ENCODE results near the gene OR2T2.
"Not testable (repeated sequence)": the region's sequence is repeated elsewhere in the genome, so short reads cannot be mapped to it uniquely, and the experiment has no call there.

OR2T2 gene, protein sequence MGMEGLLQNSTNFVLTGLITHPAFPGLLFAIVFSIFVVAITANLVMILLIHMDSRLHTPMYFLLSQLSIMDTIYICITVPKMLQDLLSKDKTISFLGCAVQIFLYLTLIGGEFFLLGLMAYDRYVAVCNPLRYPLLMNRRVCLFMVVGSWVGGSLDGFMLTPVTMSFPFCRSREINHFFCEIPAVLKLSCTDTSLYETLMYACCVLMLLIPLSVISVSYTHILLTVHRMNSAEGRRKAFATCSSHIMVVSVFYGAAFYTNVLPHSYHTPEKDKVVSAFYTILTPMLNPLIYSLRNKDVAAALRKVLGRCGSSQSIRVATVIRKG

DNA sequence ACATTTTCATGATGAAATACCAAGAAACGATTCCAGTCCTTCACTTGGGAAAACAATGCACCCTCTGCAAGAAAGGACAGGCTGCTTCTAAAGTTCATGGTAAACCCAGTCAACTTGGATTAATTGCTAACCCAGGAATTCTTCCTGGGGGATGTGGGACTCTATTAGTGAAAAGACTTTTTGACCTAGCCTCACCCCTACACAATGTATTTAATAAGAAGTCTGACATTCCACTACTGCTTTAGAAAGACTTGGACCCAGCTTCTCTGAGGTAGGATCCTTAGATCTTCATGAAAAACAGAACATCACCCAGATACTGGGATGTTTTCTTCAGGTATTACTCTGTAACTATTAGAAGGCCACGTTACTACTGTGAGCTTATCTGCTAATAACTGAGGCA is at the start of gene OR2T2:
Gene OR2T2 (plus strand): TSS at position 239 of the 400 bp plus-strand sequence. CDS start 7,161 bp downstream, outside the sequence.
- DNase-seq = not testable (repeated sequence)

DNA sequence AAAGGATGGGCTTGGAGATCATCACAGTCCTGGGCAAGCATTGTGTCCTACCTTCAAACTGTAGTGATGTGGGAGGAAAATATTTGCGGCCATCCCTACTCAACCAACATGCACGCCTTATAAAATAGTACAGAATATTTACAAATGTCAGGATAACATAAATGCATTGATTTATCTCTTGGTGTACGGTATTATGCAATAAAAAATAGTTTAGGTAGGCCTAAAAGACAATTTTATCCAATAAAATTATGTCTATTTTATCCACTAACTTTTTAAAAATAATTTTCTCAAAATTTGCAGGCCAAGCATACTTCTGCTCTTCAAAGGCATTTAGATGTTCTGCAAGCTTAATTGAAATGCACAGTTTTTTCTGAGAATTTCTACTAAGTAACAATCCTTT is 42.7 kb upstream of the OR2T2 start, which contains the start of gene OR2T1:
Gene OR2T1 (plus strand): TSS at position 301 of the 400 bp plus-strand sequence. CDS start 3,100 bp downstream, outside the sequence.
- no peak for DNase-seq

DNA sequence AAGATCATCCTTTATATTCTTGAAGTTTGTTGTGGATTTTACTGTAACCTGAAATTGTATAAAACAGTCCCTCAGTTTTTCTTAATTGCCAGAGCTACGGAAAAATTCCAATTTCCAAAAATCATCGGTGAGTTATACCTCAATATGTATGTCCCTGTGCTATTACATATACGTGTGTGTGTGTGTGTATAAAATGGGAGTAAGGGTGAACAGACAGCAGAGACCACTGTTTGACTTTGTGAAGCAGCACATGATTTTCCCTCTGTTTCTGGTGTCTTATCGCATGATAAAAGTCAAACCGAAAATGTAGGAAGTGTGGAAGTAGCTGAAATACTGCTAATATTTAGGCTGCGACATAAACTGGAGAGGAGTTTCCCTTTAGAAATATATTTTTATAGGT is 41.4 kb upstream of the OR2T2 start:
- peak; percentile 7 for DNase-seq

DNA sequence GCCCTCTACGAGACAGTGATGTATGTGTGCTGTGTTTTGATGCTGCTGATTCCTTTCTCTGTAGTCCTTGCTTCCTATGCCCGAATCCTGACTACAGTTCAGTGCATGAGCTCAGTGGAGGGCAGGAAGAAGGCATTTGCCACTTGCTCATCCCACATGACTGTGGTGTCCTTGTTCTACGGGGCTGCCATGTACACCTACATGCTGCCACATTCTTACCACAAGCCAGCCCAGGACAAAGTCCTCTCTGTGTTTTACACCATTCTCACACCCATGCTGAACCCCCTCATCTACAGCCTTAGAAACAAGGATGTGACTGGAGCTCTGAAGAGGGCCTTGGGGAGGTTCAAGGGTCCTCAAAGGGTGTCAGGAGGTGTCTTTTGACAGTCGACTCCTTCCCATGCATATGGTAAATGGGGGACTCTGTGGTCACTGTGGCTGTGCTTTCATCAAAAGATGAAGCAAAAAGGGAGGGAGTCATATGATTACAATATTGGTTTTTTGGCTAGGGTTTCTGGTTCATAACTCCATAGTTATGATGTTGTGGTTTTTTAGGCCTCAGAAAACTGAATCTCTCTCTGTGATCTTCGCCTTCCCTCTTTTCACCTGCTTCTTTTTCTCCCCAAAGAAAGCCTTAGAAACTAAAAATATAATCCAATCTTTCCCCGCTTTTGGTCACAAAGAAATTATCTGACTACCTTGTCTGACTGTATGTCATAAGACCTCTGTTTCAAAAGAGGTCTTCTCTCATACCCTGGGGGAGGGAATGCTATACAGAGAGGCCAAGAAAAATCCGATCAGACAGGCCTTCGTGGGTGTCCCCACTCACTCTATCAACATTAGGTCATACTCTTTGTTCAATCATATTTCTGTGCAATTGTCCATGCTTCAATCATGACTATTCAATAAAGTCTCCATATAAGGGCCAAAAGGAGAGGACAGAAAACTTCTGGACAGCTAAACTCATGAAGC is 38.4 kb upstream of the OR2T2 start:
- DNase-seq = no peak

DNA sequence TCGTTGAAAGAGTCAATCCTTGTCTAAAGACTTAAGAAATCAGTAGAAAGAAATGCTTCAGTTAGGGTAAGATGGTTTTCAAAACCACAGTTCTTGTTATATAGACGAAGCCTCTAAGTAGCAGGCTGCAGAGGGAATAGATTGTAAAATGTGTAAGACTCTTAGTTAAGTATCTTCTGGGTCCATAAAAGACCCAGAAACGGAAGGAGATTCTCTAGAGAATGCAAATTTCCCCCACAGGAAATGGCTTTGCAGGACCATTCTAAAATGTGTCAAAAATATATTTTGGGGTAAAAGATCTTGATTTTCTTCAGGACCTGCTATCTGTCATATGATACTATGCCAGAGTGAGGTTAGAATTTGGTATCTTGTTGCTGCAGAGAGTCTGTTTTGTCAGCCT is 29.2 kb upstream of the OR2T2 start:
- no peak for DNase-seq

DNA sequence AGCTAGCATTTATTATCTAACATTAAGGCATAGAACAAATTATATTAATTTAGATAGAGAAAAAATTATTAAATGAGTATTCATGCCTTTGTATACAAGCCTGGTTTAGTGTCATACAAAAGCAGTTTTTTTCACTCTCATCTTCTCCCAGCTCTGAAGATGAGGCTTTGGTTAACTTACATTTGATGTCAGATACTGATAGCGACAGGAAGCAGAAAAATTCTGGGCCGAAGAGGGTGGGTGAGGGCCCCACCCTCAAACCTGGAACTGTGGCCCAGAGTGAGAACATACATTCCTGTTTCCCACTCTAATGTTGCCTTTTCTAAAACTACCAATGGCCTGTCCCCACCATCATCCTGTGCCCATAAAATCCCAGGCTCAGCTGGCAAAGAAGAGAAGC is 27.6 kb upstream of the OR2T2 start:
- DNase-seq = no peak

DNA sequence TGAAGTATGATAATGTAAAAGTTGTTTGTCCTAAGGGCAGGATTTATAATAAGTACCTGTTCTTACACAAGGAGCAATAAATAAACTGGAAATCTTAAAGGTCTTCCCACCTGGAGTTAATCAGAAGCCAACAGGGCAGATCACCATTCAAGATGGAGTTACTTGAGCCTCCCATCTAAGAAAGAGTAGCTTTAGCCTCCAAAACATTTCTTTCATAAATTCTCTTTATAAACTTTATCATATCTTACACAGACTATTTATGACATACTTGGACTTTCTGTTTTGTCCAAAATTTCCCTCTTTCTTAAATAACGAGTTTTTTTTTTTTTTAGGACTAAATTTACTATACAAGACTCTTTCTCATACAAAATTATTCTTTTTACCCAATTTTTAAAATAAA is 24.1 kb upstream of the OR2T2 start:
- no peak for DNase-seq

DNA sequence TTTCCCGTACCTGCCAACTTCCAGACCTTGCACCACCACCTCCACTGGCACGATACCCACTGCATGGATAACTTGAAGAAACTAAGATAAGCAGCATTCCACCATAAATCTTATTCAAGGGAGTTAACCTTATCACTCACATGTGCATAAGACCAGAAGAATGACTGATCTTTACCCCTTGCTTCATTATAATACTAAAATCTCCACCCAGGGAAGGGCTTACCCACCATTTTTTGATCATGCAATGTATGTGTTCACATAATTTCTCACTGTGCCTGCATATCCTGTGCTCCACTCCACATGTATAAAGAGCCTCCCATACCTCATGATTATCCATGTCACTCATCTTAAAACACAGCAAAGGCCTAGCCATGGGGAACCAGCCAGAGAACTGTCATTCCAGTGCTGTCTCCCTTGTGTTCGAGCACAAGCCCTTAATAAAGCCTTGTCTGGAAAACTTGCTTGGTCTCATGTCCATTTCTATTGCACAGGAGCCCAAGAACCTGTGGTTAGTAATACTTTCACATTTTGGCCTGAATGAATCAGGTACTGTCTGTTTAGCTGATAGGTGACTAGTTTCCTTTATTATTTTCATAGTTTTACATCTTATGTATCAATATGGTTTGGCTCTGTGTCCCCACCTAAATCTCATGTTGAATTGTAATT is 17.8 kb upstream of the OR2T2 start:
- DNase-seq = not testable (repeated sequence)

DNA sequence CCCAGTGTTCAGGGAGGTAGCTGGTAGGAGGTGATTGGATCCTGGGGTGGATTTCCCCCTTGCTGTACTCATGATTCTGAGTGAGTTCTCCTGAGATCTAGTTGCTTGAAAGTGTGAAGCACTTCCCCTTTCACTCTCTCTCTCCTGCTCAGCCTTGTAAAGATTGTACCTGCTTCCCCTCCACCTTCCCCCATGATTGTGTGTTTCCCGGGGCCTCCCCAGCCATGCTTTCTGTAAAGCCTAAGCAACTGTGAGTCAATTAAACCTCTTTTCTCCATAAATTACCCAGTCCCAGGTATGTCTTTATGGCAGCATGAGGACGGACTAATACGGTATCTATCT is 17.3 kb upstream of the OR2T2 start:
- not testable (repeated sequence) for DNase-seq

DNA sequence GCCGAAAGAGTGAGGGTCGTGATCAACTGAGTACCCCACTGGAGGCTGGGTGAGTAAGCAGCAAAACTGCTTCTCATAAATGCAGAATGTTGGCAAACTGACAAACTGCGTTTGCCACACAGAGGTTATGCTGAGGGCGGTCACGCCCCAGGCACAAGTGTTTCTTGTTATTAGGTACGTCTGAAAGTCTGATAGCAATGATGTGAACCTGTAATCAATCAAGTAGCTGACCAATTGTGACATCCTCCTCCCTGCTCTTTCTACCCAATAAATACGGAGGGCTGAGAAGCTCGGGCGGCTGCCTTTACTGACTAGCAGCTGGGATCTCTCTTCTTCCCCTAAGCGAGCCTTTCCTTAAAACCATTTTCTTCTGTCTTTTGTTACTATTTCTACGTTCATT is 13.8 kb upstream of the OR2T2 start:
- not testable (repeated sequence) for DNase-seq

DNA sequence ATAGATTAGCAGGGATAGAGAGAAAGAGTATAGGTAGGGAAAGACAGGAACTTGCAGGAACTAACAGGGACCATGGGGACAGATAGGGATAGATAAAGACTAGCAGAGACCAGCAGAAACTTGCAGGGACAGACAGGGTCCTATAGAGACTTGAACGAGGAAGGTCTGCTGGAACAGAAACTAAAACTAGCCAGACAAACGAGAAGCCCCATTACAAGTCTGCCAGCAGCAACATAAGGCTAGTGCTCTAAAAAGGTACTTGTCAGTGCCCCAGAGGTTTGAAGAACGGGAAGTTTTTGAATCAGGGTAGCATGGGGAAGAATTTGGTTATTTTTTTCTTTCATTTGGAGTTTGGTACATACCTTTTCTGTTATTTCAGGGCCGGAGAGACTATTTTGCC is 13.2 kb upstream of the OR2T2 start:
- DNase-seq = not testable (repeated sequence)

DNA sequence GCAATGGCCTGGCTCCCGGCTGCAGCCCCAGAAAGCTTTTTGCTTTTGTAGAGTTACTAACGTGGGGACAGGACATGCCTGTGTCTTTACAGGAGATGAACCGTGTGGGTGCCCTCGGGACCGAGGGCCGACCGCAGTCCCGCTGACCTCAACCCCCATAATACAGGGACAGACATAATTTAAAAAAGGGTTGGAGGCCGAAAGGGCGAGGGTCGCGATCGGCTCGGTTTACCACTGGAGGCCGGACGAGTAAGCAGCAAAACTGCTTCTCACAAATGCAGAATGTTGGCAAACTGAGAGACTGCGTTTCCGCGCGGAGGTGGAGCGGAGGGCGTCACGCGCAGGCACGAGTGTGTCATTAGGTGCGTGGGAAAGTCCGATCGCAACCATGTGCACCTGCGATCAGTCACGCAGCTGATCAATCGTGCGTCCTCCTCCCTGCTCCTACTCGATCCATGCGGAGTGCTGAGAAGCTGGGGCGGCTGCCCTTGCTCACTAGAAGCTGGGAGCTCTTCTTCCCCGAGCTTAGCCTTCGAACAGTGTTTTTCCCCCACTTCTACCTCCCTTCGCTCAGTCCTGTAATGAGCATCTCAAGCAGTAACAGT is 11.5 kb upstream of the OR2T2 start:
- DNase-seq = not testable (repeated sequence)

DNA sequence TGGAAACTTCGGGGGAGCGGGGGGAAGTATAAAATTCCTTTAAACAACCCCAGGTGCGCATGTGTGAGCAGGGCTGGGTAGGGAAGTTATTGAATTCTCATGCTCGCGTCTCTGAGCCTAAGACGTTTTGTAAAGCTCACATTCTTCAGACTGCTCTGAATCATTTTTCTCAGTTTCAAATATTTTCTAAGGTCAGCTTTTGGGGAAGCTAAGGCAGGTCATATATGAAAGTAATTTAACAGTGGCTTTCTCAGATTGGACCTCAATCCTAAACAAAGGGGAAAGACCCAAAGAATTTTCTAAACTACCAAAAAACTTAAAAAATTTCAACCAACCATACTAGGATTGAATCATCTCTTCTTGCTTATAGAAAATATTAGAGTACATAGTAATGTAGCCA is 10.5 kb upstream of the OR2T2 start:
- not testable (repeated sequence) for DNase-seq

DNA sequence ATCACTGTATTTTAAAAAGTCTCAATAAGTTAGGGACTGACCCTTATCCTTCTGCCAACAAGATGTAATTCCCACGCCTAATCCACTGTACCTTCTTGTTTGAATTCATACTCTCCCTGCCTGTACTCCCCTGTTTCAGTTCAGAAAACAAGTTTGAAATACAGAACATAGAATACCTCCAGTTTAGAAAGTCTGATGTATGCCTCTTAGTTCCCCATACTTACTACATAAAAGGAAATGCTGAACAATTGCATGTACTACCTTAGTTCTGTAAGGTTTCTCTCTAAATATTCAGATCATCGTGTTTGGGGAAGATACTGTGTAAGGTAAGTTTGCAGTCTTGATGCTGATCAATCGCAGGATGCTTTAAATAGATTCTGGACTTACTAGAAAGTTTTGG is 9.1 kb upstream of the OR2T2 start:
- not testable (repeated sequence) for DNase-seq

DNA sequence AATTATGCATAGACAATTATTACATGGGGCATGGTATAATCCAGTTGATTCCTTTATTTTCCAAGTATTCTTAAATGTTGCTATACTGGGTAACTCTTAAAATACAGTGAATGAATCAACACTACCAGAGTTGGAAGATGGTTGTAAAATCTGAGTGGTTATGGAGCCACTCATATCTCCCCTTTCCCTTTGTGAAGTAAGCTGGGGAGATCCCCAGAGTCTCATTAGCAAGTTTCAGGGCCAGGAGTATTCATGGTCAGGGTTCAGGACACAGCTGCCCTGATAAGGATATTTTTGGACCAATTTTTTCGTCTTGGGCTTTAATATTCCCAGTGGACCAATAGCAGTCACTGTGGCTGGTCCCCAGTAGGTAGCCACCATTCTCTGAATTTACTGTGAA is 6.8 kb upstream of the OR2T2 start:
- DNase-seq = not testable (repeated sequence)

DNA sequence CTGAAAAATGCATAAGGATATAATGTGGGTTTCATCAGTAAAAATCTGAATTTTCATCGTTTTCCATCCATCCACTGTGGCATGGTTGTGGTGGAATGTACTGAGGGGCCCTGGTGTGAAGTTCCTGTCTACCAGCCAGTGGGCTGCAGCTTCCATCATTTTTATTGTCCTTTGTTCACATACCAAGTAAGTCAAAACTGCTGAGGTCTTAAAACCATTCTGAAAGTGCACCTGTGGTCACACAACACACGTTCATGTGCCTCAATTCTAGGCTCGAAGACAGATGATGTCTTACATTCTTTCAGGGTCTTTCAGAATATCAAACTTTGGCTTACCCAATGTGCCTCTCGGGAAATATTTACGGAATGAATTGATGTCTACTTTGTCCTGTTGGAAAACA is 6.2 kb upstream of the OR2T2 start:
- not testable (repeated sequence) for DNase-seq

DNA sequence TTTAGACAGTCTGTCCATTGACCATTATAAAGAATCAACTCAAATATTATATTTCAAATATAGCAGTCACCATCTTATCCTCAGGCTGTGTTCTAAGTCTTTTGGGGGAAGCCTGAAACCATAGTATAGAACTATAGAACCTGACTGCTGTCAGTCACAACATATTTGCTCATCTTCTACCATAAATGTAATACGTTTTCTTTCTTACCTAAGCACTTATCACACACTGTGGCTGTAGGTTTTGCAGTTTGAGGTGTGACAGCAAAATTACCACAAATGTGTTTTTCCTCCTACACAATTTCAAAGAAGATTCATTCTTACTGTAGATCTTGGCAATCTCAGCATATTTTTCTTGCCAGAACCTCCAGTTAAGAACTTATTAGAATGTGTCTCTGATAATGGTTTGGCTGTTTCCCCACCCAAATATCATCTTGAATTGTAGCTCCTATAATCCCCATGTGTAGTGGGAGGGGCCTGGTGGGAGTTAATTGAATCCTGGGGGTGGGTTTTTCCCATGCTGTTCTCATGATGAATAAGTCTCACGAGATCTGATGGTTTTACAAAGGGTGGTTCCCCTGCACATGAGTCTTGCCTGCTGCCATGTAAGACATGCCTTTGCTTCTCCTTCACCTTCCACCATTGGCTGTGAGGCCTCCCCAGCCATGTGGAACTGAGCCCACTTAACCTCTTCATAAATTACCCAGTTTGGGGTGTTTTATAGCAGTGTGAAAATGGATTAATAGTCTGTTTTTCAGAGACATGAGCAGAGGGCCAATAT is 2.7 kb upstream of the OR2T2 start:
- DNase-seq = not testable (repeated sequence)

DNA sequence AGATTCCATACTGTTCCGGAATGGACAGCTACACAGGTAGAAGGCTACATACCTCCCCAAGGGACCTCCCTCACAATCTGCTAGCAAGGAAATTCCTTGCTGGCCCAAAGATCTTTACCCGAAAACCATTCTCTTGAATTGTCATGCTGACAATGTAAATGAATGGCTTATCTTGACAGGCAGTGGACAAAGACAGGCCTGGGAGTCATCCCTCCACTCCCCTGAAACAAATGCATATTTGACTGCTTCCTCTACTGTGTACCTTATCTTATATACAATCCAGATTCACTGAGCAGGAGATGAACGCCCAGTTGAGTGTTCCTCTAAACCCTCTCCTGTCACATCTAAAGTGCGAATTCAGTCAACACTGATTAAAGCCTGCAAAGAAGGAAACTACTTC is 834 bp upstream of the OR2T2 start:
- not testable (repeated sequence) for DNase-seq

DNA sequence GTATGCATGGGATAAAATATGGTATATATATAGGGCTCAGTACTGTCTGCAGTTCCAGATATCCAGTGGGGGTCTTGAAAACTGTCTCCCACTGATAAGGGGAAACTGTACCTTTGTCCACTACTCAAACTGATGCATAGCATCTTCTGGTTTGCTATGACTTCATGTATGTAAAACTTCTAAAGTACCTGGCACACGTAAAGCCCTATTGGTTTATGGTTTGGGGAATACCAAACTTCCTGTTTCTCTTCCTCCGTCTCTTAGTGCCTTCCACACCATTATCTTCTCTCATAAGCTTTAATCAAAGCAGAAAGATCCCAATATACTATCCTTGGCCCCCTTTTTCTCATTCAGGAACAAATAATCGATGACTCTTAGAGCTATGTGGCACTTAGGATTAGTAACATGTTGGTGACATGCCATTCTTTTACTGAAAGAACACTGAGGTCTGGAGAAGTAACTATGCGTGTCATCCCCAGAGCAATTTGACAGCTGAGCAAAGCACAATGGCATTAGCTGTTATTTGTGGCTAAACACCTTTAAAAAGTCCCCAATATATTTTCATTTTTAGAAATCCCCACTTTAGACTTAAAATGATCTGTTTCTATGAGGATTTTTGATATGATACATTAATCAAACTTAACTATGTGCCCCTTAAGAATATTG is 3.1 kb downstream of the OR2T2 start:
- DNase-seq = not testable (repeated sequence)

DNA sequence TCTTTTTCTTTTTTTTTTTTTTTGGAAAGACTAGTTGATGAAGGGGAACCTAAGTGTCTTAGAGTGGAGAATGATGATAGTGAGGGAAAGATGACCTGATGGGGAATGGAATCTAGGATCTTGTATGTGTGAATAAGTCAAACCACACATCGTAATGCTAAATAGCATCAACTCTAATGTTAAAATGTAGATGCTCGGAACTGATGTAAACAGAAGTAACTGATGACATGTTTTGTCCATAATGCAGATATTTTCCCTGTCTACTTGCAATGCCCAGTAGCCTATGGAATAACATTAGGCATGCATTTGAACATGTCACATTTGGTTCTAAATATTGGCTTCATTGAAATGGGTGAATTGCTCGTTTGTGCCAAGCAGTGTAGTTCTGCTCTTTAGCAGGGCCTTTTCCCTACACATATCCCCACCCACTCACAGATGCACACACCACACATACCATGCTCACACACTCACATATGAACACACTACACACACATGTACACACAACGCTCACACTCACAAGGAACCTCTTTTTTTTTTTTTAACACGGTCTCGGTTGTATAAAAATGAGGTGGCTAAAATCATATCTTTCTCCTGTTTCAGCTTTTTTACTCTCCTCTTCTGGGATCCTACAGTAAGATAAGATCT is 4.5 kb downstream of the OR2T2 start:
- not testable (repeated sequence) for DNase-seq
